HFFc6 (cell line): ENCODE measurements around the gene FKBP1A. TPM values are rescaled to one million over a fixed set of nuclear protein-coding genes. Genes with fewer than 3 reads are reported as not detected.
"Not testable (repeated sequence)": the region's sequence is repeated elsewhere in the genome, so short reads cannot be mapped to it uniquely, and the experiment has no call there.

Experiments
- DNase-seq: peaks from one replicate; pipeline ENCODE4 v3.0.0-alpha.2; 2018
- H3K27ac Mint-ChIP-seq: 2 replicates; pipeline ENCODE4 v1.8.0; 2020; ENCODE audit warnings: mild to moderate bottlenecking, mixed read lengths
- H3K27me3 Mint-ChIP-seq: 2 replicates; pipeline ENCODE4 v1.8.0; 2021; ENCODE audit warnings: mild to moderate bottlenecking, moderate library complexity, mixed read lengths; ENCODE audit not compliant: insufficient read depth
- H3K36me3 Mint-ChIP-seq: 2 replicates; pipeline ENCODE4 v1.8.0; 2021; ENCODE audit warnings: low read depth, mixed read lengths
- H3K4me1 Mint-ChIP-seq: 2 replicates; pipeline ENCODE4 v1.8.0; 2020; ENCODE audit warnings: low read depth, mixed read lengths
- H3K4me3 Mint-ChIP-seq: 2 replicates; pipeline ENCODE4 v1.8.0; 2020; ENCODE audit warnings: mild to moderate bottlenecking, moderate library complexity, mixed read lengths
- H3K9me3 Mint-ChIP-seq: 2 replicates; pipeline ENCODE4 v1.8.0; 2020; ENCODE audit warnings: mild to moderate bottlenecking, mixed read lengths
- total RNA-seq, 6 experiments: library from RNA; stranded (reverse); fragmentation: NEBNext Ultra II Directional; extraction: Animal tissue kit (Norgen Biotek cat#: 25700); gene quantifications; 2 replicates in 1 of 6; 3 replicates in 5 of 6; pipeline ENCODE4 v1.2.3, GENCODE V29; 2021
- TF ChIP-seq, protein P1 (sequence below): fragments of 200-600 bp; sonication (generic); IDR thresholded peaks from 2 replicates; pipeline ENCODE4 v1.5.0; 2021; ENCODE audit warnings: antibody characterized with exemption, mild to moderate bottlenecking

Gene FKBP1A
- total RNA-seq, 6 experiments from 2014 or later = 437 to 543 (median 491) TPM

- Mint-ChIP-seq H3K4me3 (peak overlapping the region; percentile 11), H3K36me3 (peaks cover 13% of the 10 kb centered on the region)
- DNase-seq = peak; percentile 74
These were observed 9.3 kb upstream of the FKBP1A start for GRCh38 chr20:1402149-1402548.

GRCh38 chr20:1401451-1401907, 8.6 kb upstream of the FKBP1A start:
- H3K27ac Mint-ChIP-seq = peak overlapping the region; percentile 85
- peak; percentile 62 for DNase-seq

More at GRCh38 chr20:1402149-1402548, 9.3 kb upstream of the FKBP1A start:
- peaks cover 63% of the 10 kb centered on the region for H3K4me1 Mint-ChIP-seq
- TF ChIP-seq, protein P1, sequence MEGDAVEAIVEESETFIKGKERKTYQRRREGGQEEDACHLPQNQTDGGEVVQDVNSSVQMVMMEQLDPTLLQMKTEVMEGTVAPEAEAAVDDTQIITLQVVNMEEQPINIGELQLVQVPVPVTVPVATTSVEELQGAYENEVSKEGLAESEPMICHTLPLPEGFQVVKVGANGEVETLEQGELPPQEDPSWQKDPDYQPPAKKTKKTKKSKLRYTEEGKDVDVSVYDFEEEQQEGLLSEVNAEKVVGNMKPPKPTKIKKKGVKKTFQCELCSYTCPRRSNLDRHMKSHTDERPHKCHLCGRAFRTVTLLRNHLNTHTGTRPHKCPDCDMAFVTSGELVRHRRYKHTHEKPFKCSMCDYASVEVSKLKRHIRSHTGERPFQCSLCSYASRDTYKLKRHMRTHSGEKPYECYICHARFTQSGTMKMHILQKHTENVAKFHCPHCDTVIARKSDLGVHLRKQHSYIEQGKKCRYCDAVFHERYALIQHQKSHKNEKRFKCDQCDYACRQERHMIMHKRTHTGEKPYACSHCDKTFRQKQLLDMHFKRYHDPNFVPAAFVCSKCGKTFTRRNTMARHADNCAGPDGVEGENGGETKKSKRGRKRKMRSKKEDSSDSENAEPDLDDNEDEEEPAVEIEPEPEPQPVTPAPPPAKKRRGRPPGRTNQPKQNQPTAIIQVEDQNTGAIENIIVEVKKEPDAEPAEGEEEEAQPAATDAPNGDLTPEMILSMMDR = no peak
- peaks cover 14% of the 10 kb centered on the region for H3K9me3 Mint-ChIP-seq
- H3K27ac Mint-ChIP-seq = peak overlapping the region; percentile 85
- H3K27me3 Mint-ChIP-seq = no peaks in the 10 kb centered on the region; the same call in 1 of the 2 replicates

DNA sequence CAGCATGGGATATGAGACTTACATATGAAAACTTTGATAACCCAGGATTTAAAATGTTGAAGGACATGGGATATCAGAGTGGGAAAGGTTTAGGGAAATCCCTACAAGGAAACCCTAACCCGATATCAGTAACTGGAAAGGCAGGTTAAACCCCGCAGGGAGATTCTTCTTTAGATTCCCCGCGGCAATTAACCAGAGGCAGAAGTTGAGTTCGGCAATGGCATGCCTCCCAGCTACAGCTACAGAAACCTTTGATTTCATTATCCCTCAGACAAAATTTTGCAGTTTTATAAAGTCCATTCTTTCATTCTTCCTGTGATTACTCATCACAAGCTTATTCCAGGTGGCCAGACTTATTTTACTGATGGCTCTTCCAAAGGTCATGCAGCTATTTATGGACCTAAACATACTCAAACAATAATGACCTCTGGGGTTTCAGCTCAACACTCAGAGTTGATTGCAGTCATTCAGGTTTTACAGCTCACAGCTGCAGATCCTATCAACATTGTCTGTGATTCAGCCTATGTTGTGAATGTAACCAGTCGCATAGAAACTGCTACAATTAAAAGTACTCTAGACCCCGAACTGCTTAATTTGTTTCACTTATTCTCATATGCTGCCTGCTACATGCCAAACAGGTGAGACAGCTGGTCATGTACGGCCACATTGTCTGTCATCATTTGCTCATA, 7.0 kb upstream of the FKBP1A start:
- H3K9me3 Mint-ChIP-seq, H3K36me3 Mint-ChIP-seq, H3K27me3 Mint-ChIP-seq: not testable (repeated sequence)
- peak overlapping the region; percentile 85 for H3K27ac Mint-ChIP-seq
- H3K4me3 Mint-ChIP-seq = peak overlapping the region; percentile 36
- H3K4me1 Mint-ChIP-seq = peaks cover 71% of the 10 kb centered on the region
- DNase-seq = peak; percentile 89

More at GRCh38 chr20:1401451-1401907, 8.6 kb upstream of the FKBP1A start:
- TF ChIP-seq, protein P1 = no peak
- Mint-ChIP-seq H3K4me1 (peaks cover 63% of the 10 kb centered on the region), H3K9me3 (peaks cover 9% of the 10 kb centered on the region), H3K36me3 (peaks cover 8% of the 10 kb centered on the region), H3K4me3 (peak overlapping the region; percentile 70), H3K27me3 (no peaks in the 10 kb centered on the region; the same call in 1 of the 2 replicates)

DNA sequence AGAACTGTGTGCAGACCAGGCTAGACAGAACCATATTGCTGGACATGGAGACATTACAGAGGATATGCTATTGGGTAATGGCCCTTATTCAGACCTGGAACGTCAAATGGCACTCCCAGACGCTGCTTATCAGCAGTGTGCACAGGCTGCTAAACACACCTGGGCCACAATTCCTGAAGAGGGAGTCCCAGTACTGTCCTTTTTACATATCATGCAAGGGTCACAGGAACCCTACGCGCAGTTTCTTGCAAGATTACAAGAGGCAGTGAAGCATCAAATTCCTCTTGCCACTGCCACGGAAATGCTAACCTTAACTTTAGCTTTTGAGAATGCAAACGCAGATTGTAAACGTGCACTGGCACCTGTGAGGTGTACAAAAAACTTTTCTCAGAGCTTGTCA, 5.3 kb upstream of the FKBP1A start:
- H3K36me3 Mint-ChIP-seq, H3K27me3 Mint-ChIP-seq, H3K4me3 Mint-ChIP-seq, H3K9me3 Mint-ChIP-seq, H3K27ac Mint-ChIP-seq, DNase-seq: not testable (repeated sequence)
- H3K4me1 Mint-ChIP-seq = peaks cover 77% of the 10 kb centered on the region

DNA sequence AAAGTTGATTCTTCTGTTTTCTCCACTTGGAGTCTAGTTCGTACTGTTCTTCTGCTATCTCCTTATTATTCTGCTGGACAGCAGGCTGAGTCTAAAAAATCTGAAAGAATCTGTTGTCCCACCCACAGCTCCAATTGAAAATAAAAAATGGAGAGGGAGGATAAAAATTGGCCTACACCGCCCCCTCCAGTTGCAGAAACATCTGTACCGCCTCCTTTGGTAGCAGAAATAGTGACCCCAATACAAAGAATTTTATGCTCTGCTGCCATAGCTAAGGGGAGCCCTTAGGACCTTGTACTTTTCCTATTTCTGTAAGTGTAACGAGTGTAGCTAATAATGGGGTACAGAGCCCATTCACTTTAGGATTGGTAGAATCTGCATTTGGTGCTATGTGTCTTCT, 4.9 kb upstream of the FKBP1A start:
- H3K9me3 Mint-ChIP-seq = no peaks in the 10 kb centered on the region
- H3K27ac Mint-ChIP-seq = no peak overlapping the region
- H3K4me1 Mint-ChIP-seq = peaks cover 76% of the 10 kb centered on the region
- TF ChIP-seq, protein P1 = peak; percentile 49
- no peaks in the 10 kb centered on the region; the same call in 1 of the 2 replicates for H3K27me3 Mint-ChIP-seq
- no peak overlapping the region for H3K4me3 Mint-ChIP-seq
- no peak for DNase-seq
- H3K36me3 Mint-ChIP-seq = no peaks in the 10 kb centered on the region

DNA sequence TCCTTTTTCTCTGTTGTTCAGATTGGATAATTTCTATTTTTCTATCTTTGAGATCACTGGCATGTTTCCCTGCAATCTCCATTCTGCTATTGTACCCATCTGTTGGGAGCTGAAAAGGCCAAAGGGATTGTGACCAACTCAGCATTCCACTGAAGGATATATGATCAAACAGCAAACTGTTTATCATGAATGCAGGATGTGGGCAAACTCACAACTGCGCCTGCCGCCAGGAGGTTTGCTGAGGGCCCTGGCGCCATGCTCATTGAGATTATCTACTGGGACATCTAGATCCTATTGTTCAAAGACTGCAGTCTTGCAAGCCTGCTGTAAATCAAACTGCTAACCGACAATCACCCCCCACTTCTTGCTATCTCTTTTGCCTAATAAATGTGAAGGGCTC, 3.8 kb upstream of the FKBP1A start:
- TF ChIP-seq, protein P1 = no peak
- Mint-ChIP-seq H3K27me3 (no peaks in the 10 kb centered on the region; the same call in 1 of the 2 replicates), H3K9me3 (no peaks in the 10 kb centered on the region), H3K4me1 (peaks cover 70% of the 10 kb centered on the region), H3K36me3 (no peaks in the 10 kb centered on the region), H3K4me3 (no peak overlapping the region; the same call in 1 of the 2 replicates), H3K27ac (peak overlapping the region; percentile 26; the same call in 1 of the 2 replicates)
- no peak for DNase-seq
